Muscle layer of duodenum (tissue), 2 donors: ENCODE measurements around the gene DENND4C.
A peak's percentile ranks its signal among the peaks of the same experiment; 100 is the strongest.

Experiments
- H3K27ac ChIP-seq: one replicate; pipeline ENCODE4 v1.7.0; 2013; ENCODE audit warnings: mild to moderate bottlenecking, low read length
- H3K27me3 ChIP-seq: one replicate; pipeline ENCODE4 v1.7.0; 2013; ENCODE audit warnings: low read depth, mild to moderate bottlenecking, control low read depth, low read length
- H3K36me3 ChIP-seq, 2 donors: one replicate each; pipeline ENCODE4 v1.7.0; 2013; ENCODE audit warnings: low read length in 2 of 2, control low read depth in 1 of 2, mild to moderate bottlenecking in 1 of 2; ENCODE audit not compliant: insufficient read depth in 2 of 2, control insufficient read depth in 1 of 2
- H3K4me1 ChIP-seq, 2 donors: one replicate each; pipeline ENCODE4 v1.7.0; 2013; ENCODE audit warnings: low read length in 2 of 2, mild to moderate bottlenecking in 2 of 2, control low read depth in 1 of 2, moderate library complexity in 1 of 2; ENCODE audit not compliant: insufficient read depth in 2 of 2, control insufficient read depth in 1 of 2
- H3K4me3 ChIP-seq, 2 donors: one replicate each; pipeline ENCODE4 v1.7.0; 2013; ENCODE audit warnings: low read length in 2 of 2, low read depth in 1 of 2, mild to moderate bottlenecking in 1 of 2
- H3K9me3 ChIP-seq, 2 donors: one replicate each; pipeline ENCODE4 v1.7.0; 2013; ENCODE audit warnings: low read length in 2 of 2, control low read depth in 1 of 2, mild to moderate bottlenecking in 1 of 2; ENCODE audit not compliant: control insufficient read depth in 1 of 2
- donor health status: healthy.

Gene DENND4C

GRCh38 chr9:19229595-19230354 lies 718 bp upstream of the DENND4C start:
- Histone ChIP-seq H3K4me1 (peaks cover 16 to 21% of the 10 kb centered on the region in 2 donors), H3K27ac (peak overlapping the region; percentile 86), H3K27me3 (no peaks in the 10 kb centered on the region), H3K9me3 (no peaks in the 10 kb centered on the region), H3K36me3 (no peaks in the 10 kb centered on the region), H3K4me3 (peak overlapping the region; percentile 97 to 98)

- H3K9me3 ChIP-seq = no peaks in the 10 kb centered on the region
- H3K27me3 ChIP-seq = no peaks in the 10 kb centered on the region
- peak overlapping the region; percentile 97 to 98 for H3K4me3 ChIP-seq
- H3K36me3 ChIP-seq = no peaks in the 10 kb centered on the region
- peaks cover 16 to 21% of the 10 kb centered on the region in 2 donors for H3K4me1 ChIP-seq
- H3K27ac ChIP-seq = peak overlapping the region; percentile 96
Measured at GRCh38 chr9:19231126-19231903, 822 bp downstream of the DENND4C start.

GRCh38 chr9:19231904-19232822 lies 1.7 kb downstream of the DENND4C start:
- Histone ChIP-seq H3K36me3 (no peaks in the 10 kb centered on the region), H3K4me1 (peaks cover 16 to 21% of the 10 kb centered on the region in 2 donors), H3K27ac (peak overlapping the region; percentile 96), H3K4me3 (peak overlapping the region; percentile 97 to 98), H3K27me3 (no peaks in the 10 kb centered on the region), H3K9me3 (no peaks in the 10 kb centered on the region)

DNA sequence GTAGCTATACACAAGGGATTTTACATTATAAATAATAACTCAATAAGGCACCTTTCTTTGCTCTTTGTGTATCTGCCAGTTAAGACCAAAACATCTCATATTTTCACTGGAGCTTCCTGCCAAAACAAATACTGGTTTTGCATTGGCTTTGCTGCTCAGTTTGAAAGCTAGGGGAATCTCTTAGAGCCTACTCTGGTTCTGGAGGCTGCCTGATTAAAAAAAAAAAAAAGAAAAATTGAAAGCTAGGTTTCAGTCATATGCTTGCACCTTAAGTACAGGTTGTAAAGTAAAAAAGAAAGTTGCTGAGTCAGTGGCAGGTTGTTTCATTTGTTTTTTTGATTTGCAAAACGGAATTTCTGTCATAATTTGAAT lies 2.3 kb downstream of the DENND4C start:
- peak overlapping the region; percentile 96 for H3K27ac ChIP-seq
- H3K27me3 ChIP-seq = no peaks in the 10 kb centered on the region
- H3K4me3 ChIP-seq = peak overlapping the region; percentile 97 to 98
- H3K4me1 ChIP-seq = peaks cover 16 to 21% of the 10 kb centered on the region in 2 donors
- no peaks in the 10 kb centered on the region for H3K36me3 ChIP-seq
- H3K9me3 ChIP-seq = no peaks in the 10 kb centered on the region

DNA sequence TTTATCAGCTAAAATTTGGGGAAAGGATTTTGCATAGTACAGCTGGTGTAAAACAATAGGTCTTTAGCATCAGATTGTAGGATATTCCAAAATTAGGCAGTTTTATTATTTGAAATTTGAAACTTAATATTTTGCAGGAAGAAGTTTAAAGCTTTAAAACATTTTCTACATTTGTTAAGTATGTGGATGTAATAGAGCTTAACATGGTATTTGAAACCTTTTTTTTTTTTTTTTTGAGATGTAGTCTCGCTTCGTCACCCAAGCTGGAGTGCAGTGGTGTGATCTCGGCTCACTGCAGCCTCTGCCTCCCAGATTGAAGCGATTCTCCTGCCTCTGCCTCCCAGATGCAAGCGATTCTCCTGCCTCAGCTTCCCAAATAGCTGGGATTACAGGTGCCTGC lies 2.9 kb downstream of the DENND4C start:
- H3K4me1 ChIP-seq = peaks cover 16 to 21% of the 10 kb centered on the region in 2 donors
- H3K4me3 ChIP-seq = peak overlapping the region; percentile 97 to 98
- H3K36me3 ChIP-seq = no peaks in the 10 kb centered on the region
- H3K27me3 ChIP-seq = no peaks in the 10 kb centered on the region
- H3K27ac ChIP-seq = peak overlapping the region; percentile 96
- no peaks in the 10 kb centered on the region for H3K9me3 ChIP-seq

- H3K9me3 ChIP-seq = no peaks in the 10 kb centered on the region
- H3K4me3 ChIP-seq = no peak overlapping the region
- no peak overlapping the region for H3K27ac ChIP-seq
- H3K4me1 ChIP-seq = peaks cover 0 to 7% of the 10 kb centered on the region in 2 donors
- H3K36me3 ChIP-seq = no peaks in the 10 kb centered on the region
- no peaks in the 10 kb centered on the region for H3K27me3 ChIP-seq
Measured at GRCh38 chr9:19239955-19240354, 9.5 kb downstream of the DENND4C start.

DNA sequence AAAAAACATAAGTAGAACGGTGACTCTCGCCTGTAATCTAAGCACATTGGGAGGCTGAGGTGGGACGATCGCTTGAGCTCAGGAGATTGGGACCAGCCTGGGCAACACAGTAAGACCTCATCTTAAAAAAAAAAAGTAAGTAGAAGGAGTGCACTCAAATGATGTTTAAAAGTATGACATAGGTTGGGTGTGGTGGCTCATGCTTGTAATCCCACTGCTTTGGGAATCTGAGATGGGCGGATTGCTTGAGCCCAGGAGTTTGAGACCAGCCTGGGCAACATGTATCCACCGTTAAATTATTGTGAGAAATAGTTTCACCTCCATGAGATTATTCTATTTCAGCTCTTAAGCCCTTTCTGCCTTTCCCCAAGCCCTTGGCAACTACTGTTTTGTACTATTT lies 11.2 kb downstream of the DENND4C start:
- no peaks in the 10 kb centered on the region for H3K27me3 ChIP-seq
- H3K4me1 ChIP-seq = peaks cover 0 to 7% of the 10 kb centered on the region in 2 donors
- no peaks in the 10 kb centered on the region for H3K9me3 ChIP-seq
- no peak overlapping the region for H3K27ac ChIP-seq
- no peaks in the 10 kb centered on the region for H3K36me3 ChIP-seq
- no peak overlapping the region for H3K4me3 ChIP-seq

- no peak overlapping the region for H3K27ac ChIP-seq
- no peaks in the 10 kb centered on the region for H3K36me3 ChIP-seq
- H3K9me3 ChIP-seq = no peaks in the 10 kb centered on the region
- H3K4me1 ChIP-seq = peaks cover 0 to 7% of the 10 kb centered on the region in 2 donors
- no peaks in the 10 kb centered on the region for H3K27me3 ChIP-seq
- no peak overlapping the region for H3K4me3 ChIP-seq
Measured at GRCh38 chr9:19243366-19244033, 13.0 kb downstream of the DENND4C start.

DNA sequence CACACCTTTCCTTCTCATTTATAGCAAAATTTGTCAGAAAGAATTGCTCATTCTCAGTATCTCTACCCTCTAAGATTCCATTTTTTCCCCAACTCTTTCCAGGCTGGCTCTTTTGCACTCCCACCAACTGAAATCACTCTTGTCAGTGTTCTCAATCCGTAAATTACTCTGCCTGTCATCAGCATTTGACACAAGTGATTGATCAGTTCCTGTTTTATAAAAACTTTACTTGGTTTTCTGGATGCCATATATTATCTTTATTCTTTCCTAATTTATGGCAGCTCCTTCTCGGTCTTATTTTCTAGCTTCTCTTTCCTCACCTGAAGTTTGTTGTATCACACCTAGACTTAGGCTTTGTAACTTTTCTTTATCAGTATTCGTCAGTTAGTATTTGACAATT lies 16.4 kb downstream of the DENND4C start:
- Histone ChIP-seq H3K9me3 (no peaks in the 10 kb centered on the region), H3K27ac (no peak overlapping the region), H3K4me3 (no peak overlapping the region), H3K4me1 (peaks cover 0 to 8% of the 10 kb centered on the region in 2 donors), H3K36me3 (no peaks in the 10 kb centered on the region), H3K27me3 (no peaks in the 10 kb centered on the region)

- H3K27ac ChIP-seq = no peak overlapping the region
- no peak overlapping the region for H3K4me3 ChIP-seq
- H3K36me3 ChIP-seq = no peaks in the 10 kb centered on the region
- H3K4me1 ChIP-seq = peaks cover 0 to 12% of the 10 kb centered on the region in 2 donors
- no peaks in the 10 kb centered on the region for H3K27me3 ChIP-seq
- H3K9me3 ChIP-seq = no peaks in the 10 kb centered on the region
Measured at GRCh38 chr9:19247420-19247819, 16.9 kb downstream of the DENND4C start.
